ENCODE measurements around the gene PRKD1.

Gene PRKD1

DNA sequence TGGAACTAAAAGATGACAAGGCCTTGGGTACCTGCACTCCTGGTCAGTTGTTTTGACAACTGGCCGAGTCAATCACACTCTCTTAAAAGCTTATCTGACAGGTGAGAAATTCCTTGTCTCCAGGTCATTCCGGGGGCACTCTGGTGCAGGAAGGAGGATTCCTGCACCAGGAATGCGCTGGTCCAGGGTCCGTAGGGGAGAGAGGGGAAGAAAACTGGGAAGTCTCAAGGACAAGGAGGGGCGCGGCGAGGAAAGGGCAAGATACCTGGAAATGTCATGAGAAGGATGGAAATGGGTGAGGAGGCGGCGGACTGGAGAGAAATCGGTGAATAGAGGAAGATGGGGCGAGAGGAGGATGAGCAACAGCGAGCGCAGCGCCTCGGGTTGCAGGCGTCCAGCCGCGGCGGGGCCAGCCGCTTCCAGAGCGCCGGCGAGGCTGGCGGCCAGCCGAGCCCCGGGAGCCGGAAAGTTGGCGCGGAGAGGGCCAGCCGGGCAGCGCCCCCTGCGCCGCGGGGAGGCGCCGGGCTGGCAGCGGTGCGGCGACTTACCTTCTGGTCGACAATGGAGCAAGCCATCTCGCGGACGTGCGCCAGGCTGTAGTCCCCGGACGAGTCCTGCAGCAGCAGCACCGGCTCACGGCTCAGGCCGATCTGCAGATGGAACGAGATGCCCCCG is 809 bp downstream of the PRKD1 start:
- H3K36me3 ChIP-seq (ENCODE audit: insufficient read depth, low read length) = no peaks in the 10 kb centered on the region
- no peak overlapping the region for H3K27ac ChIP-seq (ENCODE audit: low read depth, low read length, poor library complexity, severe bottlenecking)
- H2AFZ ChIP-seq (ENCODE audit: low read length) = no peak overlapping the region
- H3K9me2 ChIP-seq (ENCODE audit: low read depth, low read length) = no peaks in the 10 kb centered on the region
- no peaks in the 10 kb centered on the region for H3K9me3 ChIP-seq (ENCODE audit: low read length)
- H3K4me3 ChIP-seq (ENCODE audit: low read depth, low read length, poor library complexity, severe bottlenecking) = no peak overlapping the region
- no peaks in the 10 kb centered on the region for H3K27me3 ChIP-seq (ENCODE audit: insufficient read depth, low read length)
- no peak overlapping the region for H3K9ac ChIP-seq (ENCODE audit: low read length)
- H3K4me2 ChIP-seq (ENCODE audit: low read length) = no peak overlapping the region
- no peaks in the 10 kb centered on the region for H4K20me1 ChIP-seq (ENCODE audit: insufficient read depth, low read length)
- TF ChIP-seq, protein P1, sequence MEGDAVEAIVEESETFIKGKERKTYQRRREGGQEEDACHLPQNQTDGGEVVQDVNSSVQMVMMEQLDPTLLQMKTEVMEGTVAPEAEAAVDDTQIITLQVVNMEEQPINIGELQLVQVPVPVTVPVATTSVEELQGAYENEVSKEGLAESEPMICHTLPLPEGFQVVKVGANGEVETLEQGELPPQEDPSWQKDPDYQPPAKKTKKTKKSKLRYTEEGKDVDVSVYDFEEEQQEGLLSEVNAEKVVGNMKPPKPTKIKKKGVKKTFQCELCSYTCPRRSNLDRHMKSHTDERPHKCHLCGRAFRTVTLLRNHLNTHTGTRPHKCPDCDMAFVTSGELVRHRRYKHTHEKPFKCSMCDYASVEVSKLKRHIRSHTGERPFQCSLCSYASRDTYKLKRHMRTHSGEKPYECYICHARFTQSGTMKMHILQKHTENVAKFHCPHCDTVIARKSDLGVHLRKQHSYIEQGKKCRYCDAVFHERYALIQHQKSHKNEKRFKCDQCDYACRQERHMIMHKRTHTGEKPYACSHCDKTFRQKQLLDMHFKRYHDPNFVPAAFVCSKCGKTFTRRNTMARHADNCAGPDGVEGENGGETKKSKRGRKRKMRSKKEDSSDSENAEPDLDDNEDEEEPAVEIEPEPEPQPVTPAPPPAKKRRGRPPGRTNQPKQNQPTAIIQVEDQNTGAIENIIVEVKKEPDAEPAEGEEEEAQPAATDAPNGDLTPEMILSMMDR (IDR thresholded peaks at IDR 0.05; ENCODE audit: low read length) = no peak
- TF ChIP-seq EZH2 (IDR thresholded peaks at IDR 0.05; ENCODE audit: borderline replicate concordance, low read length) = no peak
- H3K4me1 ChIP-seq (ENCODE audit: insufficient read depth, low read length, severe bottlenecking) = no peaks in the 10 kb centered on the region
- no peaks in the 10 kb centered on the region for H3F3A ChIP-seq (ENCODE audit: insufficient read depth, low read length)
- H3K79me2 ChIP-seq (ENCODE audit: insufficient read depth, low read length) = no peaks in the 10 kb centered on the region

GRCh38 chr14:29926228-29926627 is 1.4 kb downstream of the PRKD1 start:
- Histone ChIP-seq H3K27ac (ENCODE audit: low read depth, low read length, poor library complexity, severe bottlenecking) (no peak overlapping the region), H3K36me3 (ENCODE audit: insufficient read depth, low read length) (no peaks in the 10 kb centered on the region), H3K9me2 (ENCODE audit: low read depth, low read length) (no peaks in the 10 kb centered on the region), H3K79me2 (ENCODE audit: insufficient read depth, low read length) (no peaks in the 10 kb centered on the region), H3K4me1 (ENCODE audit: insufficient read depth, low read length, severe bottlenecking) (no peaks in the 10 kb centered on the region), H3K4me2 (ENCODE audit: low read length) (no peak overlapping the region), H3K4me3 (ENCODE audit: low read depth, low read length, poor library complexity, severe bottlenecking) (no peak overlapping the region), H2AFZ (ENCODE audit: low read length) (no peak overlapping the region), H4K20me1 (ENCODE audit: insufficient read depth, low read length) (no peaks in the 10 kb centered on the region), H3K9me3 (ENCODE audit: low read length) (no peaks in the 10 kb centered on the region), H3K27me3 (ENCODE audit: insufficient read depth, low read length) (no peaks in the 10 kb centered on the region), H3K9ac (ENCODE audit: low read length) (no peak overlapping the region), H3F3A (ENCODE audit: insufficient read depth, low read length) (no peaks in the 10 kb centered on the region)
- TF ChIP-seq EZH2 (IDR thresholded peaks at IDR 0.05; ENCODE audit: borderline replicate concordance, low read length) = no peak
- TF ChIP-seq, protein P1 (IDR thresholded peaks at IDR 0.05; ENCODE audit: low read length) = no peak

DNA sequence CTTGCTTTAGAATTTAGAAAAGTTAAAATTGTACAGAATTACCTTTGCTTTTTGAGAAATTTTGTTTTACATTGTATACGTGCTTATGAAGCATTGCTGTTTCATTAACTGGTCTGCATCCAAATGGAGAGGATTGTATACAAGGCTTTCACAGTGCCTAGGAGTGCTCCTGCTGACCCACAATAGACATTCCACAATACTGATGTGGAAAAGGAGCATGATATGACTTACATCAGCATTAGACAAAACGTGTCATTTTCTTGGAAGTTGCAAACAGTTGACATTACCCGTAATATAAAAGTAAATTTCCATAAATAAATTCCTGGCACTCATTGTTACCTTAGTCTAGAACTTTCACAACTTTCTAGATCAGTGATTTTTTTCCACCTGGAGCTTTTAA is 1.9 kb downstream of the PRKD1 start:
- no peak overlapping the region for H3K9ac ChIP-seq (ENCODE audit: low read length)
- H3K79me2 ChIP-seq (ENCODE audit: insufficient read depth, low read length) = no peaks in the 10 kb centered on the region
- H3K9me2 ChIP-seq (ENCODE audit: low read depth, low read length) = no peaks in the 10 kb centered on the region
- no peaks in the 10 kb centered on the region for H3F3A ChIP-seq (ENCODE audit: insufficient read depth, low read length)
- no peaks in the 10 kb centered on the region for H4K20me1 ChIP-seq (ENCODE audit: insufficient read depth, low read length)
- no peak overlapping the region for H3K4me2 ChIP-seq (ENCODE audit: low read length)
- no peak overlapping the region for H3K27ac ChIP-seq (ENCODE audit: low read depth, low read length, poor library complexity, severe bottlenecking)
- H3K4me3 ChIP-seq (ENCODE audit: low read depth, low read length, poor library complexity, severe bottlenecking) = no peak overlapping the region
- H2AFZ ChIP-seq (ENCODE audit: low read length) = no peak overlapping the region
- H3K27me3 ChIP-seq (ENCODE audit: insufficient read depth, low read length) = no peaks in the 10 kb centered on the region
- no peaks in the 10 kb centered on the region for H3K36me3 ChIP-seq (ENCODE audit: insufficient read depth, low read length)
- TF ChIP-seq, protein P1 (IDR thresholded peaks at IDR 0.05; ENCODE audit: low read length) = no peak
- H3K9me3 ChIP-seq (ENCODE audit: low read length) = no peaks in the 10 kb centered on the region
- H3K4me1 ChIP-seq (ENCODE audit: insufficient read depth, low read length, severe bottlenecking) = no peaks in the 10 kb centered on the region
